Activated B cell treated with CpG ODN at 0.5 μM for 24 hours (primary cell): ENCODE measurements around the gene SP9. TPM values are rescaled to one million over a fixed set of nuclear protein-coding genes. Genes with fewer than 3 reads are reported as not detected.

Experiments used
- ATAC-seq: fragments of 200-7000 bp; cut with Tn5 transposase; one replicate; pipeline ENCODE4 v1.10.0; 2021; ENCODE audit warnings: low read depth, mild to moderate bottlenecking, moderate library complexity
- CTCF ChIA-PET: fragments of 350-600 bp; sonication (Branson Sonifier 250); formaldehyde crosslinking; loops from one replicate; lab custom pipeline; 2021; ENCODE audit warnings: antibody characterized with exemption; lab: Charles Lee
- POLR2A ChIA-PET: fragments of 350-600 bp; sonication (Branson Sonifier 250); formaldehyde crosslinking; loops from one replicate; lab custom pipeline; 2021; ENCODE audit warnings: antibody characterized with exemption; lab: Charles Lee
- DNase-seq: peaks from one replicate; pipeline ENCODE4 v3.0.0; 2022
- H3K27ac Mint-ChIP-seq: one replicate; pipeline ENCODE4 v1.8.0; 2020; ENCODE audit warnings: mixed read lengths
- H3K27me3 Mint-ChIP-seq: one replicate; pipeline ENCODE4 v1.8.0; 2021; ENCODE audit warnings: mixed read lengths
- H3K36me3 Mint-ChIP-seq: one replicate; pipeline ENCODE4 v1.8.0; 2021; ENCODE audit warnings: low read depth, mixed read lengths
- H3K4me1 Mint-ChIP-seq: one replicate; pipeline ENCODE4 v1.8.0; 2021; ENCODE audit warnings: mixed read lengths
- H3K4me3 Mint-ChIP-seq: one replicate; pipeline ENCODE4 v1.8.0; 2020; ENCODE audit warnings: mild to moderate bottlenecking, mixed read lengths
- H3K9me3 Mint-ChIP-seq: one replicate; pipeline ENCODE4 v1.8.0; 2020; ENCODE audit warnings: mixed read lengths
- CTCF ChIP-seq: fragments of 200-600 bp; IDR thresholded peaks from one replicate; pipeline ENCODE4 v1.8.0; 2022; ENCODE audit warnings: antibody characterized with exemption, mild to moderate bottlenecking
- intact Hi-C: fragments of 100-400 bp; cut with micrococcal nuclease; formaldehyde crosslinking; loops from one replicate; pipeline ENCODE4 v1.15.1; 2024
- total RNA-seq: library from RNA; stranded (reverse); gene quantifications from 2 replicates; pipeline ENCODE4 v1.2.3, GENCODE V29; 2022

Gene SP9
- total RNA-seq, 1 donor from 2014 or later = not detected

- POLR2A ChIA-PET = no interaction called here
- Mint-ChIP-seq H3K4me1 (peaks cover 30% of the 10 kb centered on the region), H3K9me3 (no peaks in the 10 kb centered on the region), H3K4me3 (peak overlapping the region; percentile 44), H3K27me3 (peaks cover 53% of the 10 kb centered on the region), H3K36me3 (no peaks in the 10 kb centered on the region), H3K27ac (no peak overlapping the region)
- ATAC-seq (no peak), DNase-seq (peak; percentile 42)
- CTCF ChIA-PET = interaction anchor here (1.0 to 1.3 kb wide), 4 partner anchors 8 to 933 kb away, joined by 3 to 7 read pairs (median 4); no protein-coding TSS in a partner anchor
- no peak for TF ChIP-seq CTCF
- intact Hi-C loops = loop anchor here (5.0 to 10.0 kb wide), 3 partner anchors 1741 to 1829 kb away; no protein-coding TSS in a partner anchor
These were observed 1.3 kb downstream of the SP9 start for GRCh38 chr2:174335988-174336500.

- Mint-ChIP-seq H3K4me1 (peaks cover 37% of the 10 kb centered on the region), H3K36me3 (no peaks in the 10 kb centered on the region), H3K27ac (no peak overlapping the region), H3K4me3 (peak overlapping the region; percentile 72), H3K27me3 (peaks cover 52% of the 10 kb centered on the region), H3K9me3 (no peaks in the 10 kb centered on the region)
- ATAC-seq (peak; percentile 69), DNase-seq (peak; percentile 64)
- TF ChIP-seq CTCF = no peak
- intact Hi-C loops = loop anchor here (5.0 to 10.0 kb wide), 3 partner anchors 1741 to 1828 kb away; no protein-coding TSS in a partner anchor
- CTCF ChIA-PET = interaction anchor here (0.6 to 1.3 kb wide), 5 partner anchors 8 to 934 kb away, joined by 3 to 7 read pairs (median 3); no protein-coding TSS in a partner anchor
- POLR2A ChIA-PET = no interaction called here
These were observed 2.0 kb downstream of the SP9 start for GRCh38 chr2:174336501-174337336.

GRCh38 chr2:174337337-174338146 lies 2.8 kb downstream of the SP9 start:
- DNase-seq = peak; percentile 49
- ChIA-PET CTCF (interaction anchor here (1.0 to 1.3 kb wide), 3 partner anchors 9 to 935 kb away, joined by 3 to 7 read pairs (median 6); no protein-coding TSS in a partner anchor), POLR2A (no interaction called here)
- peaks cover 40% of the 10 kb centered on the region for H3K4me1 Mint-ChIP-seq
- peak overlapping the region; percentile 72 for H3K4me3 Mint-ChIP-seq
- peak; percentile 28 for ATAC-seq
- H3K27ac Mint-ChIP-seq = peak overlapping the region; percentile 42
- intact Hi-C loops = loop anchor here (5.0 to 10.0 kb wide), 3 partner anchors 1740 to 1827 kb away; no protein-coding TSS in a partner anchor
- peaks cover 48% of the 10 kb centered on the region for H3K27me3 Mint-ChIP-seq
- no peaks in the 10 kb centered on the region for H3K9me3 Mint-ChIP-seq
- TF ChIP-seq CTCF = no peak
- H3K36me3 Mint-ChIP-seq = no peaks in the 10 kb centered on the region

GRCh38 chr2:174338147-174338605 lies 3.4 kb downstream of the SP9 start:
- H3K36me3 Mint-ChIP-seq = no peaks in the 10 kb centered on the region
- intact Hi-C loops = loop anchor here (5.0 to 10.0 kb wide), 3 partner anchors 1739 to 1827 kb away; no protein-coding TSS in a partner anchor
- no peak for TF ChIP-seq CTCF
- H3K9me3 Mint-ChIP-seq = no peaks in the 10 kb centered on the region
- DNase-seq = no peak
- peaks cover 46% of the 10 kb centered on the region for H3K27me3 Mint-ChIP-seq
- ATAC-seq = no peak
- H3K27ac Mint-ChIP-seq = peak overlapping the region; percentile 42
- POLR2A ChIA-PET = no interaction called here
- H3K4me1 Mint-ChIP-seq = peaks cover 41% of the 10 kb centered on the region
- H3K4me3 Mint-ChIP-seq = peak overlapping the region; percentile 72
- CTCF ChIA-PET = interaction anchor here (4.2 kb wide), 1 partner anchor 936 kb away, joined by 109 read pairs; no protein-coding TSS in a partner anchor
